Liver (tissue), 9 donors: ENCODE results near the gene CD79A. TPM values are rescaled to one million over a fixed set of nuclear protein-coding genes. Genes with fewer than 3 reads are reported as not detected.

Source experiments
- DNase-seq: peaks from one replicate; pipeline ENCODE4 v3.0.0-alpha.2; 2017; ENCODE audit warnings: low spot score
- H3K27ac ChIP-seq, 2 donors: one replicate each; pipeline ENCODE4 v1.7.0; 2013; ENCODE audit warnings: inconsistent platforms in 2 of 2, low read length in 2 of 2, control low read depth in 1 of 2, low read depth in 1 of 2, mild to moderate bottlenecking in 1 of 2
- H3K27me3 ChIP-seq, 4 donors: one replicate each; pipeline versions ENCODE4 v1.6.1 to v1.7.0; 2013; ENCODE audit warnings: low read length in 3 of 4, inconsistent platforms in 1 of 4, mild to moderate bottlenecking in 1 of 4, moderate library complexity in 1 of 4; ENCODE audit not compliant: control insufficient read depth in 4 of 4, insufficient read depth in 4 of 4
- H3K36me3 ChIP-seq, 4 donors: one replicate each; pipeline versions ENCODE4 v1.6.1 to v1.7.0; 2013; ENCODE audit warnings: low read length in 3 of 4, mild to moderate bottlenecking in 3 of 4, low read depth in 1 of 4, moderate library complexity in 1 of 4; ENCODE audit not compliant: control insufficient read depth in 4 of 4, insufficient read depth in 3 of 4
- H3K4me1 ChIP-seq, 4 donors: one replicate each; pipeline versions ENCODE4 v1.6.1 to v1.7.0; 2013; ENCODE audit warnings: low read length in 3 of 4, mild to moderate bottlenecking in 3 of 4, moderate library complexity in 1 of 4; ENCODE audit not compliant: control insufficient read depth in 4 of 4, insufficient read depth in 4 of 4
- H3K4me3 ChIP-seq, 3 donors: one replicate each; pipeline versions ENCODE4 v1.6.1 to v1.7.0; 2013; ENCODE audit warnings: low read length in 3 of 3, control low read depth in 1 of 3, low read depth in 1 of 3, mild to moderate bottlenecking in 1 of 3
- H3K9ac ChIP-seq, 2 donors: one replicate each; pipeline ENCODE4 v1.7.0; 2013; ENCODE audit warnings: low read length in 2 of 2, mild to moderate bottlenecking in 2 of 2, moderate library complexity in 2 of 2, control low read depth in 1 of 2, low read depth in 1 of 2
- H3K9me3 ChIP-seq, 4 donors: one replicate each; pipeline versions ENCODE4 v1.6.1 to v1.7.0; 2013; ENCODE audit warnings: low read length in 3 of 4; ENCODE audit not compliant: control insufficient read depth in 4 of 4
- ATF3 ChIP-seq: IDR thresholded peaks from 2 replicates; pipeline ENCODE4 v1.6.1; 2016; ENCODE audit warnings: antibody characterized with exemption
- FOXA1 ChIP-seq: IDR thresholded peaks from 2 replicates; pipeline ENCODE4 v1.6.1; 2016; ENCODE audit warnings: antibody characterized with exemption
- FOXA2 ChIP-seq: IDR thresholded peaks from 2 replicates; pipeline ENCODE4 v1.6.1; 2016; ENCODE audit warnings: antibody characterized with exemption
- GABPA ChIP-seq, 2 donors: IDR thresholded peaks in 1 of 2; conservative IDR thresholded peaks in 1 of 2; 2 replicates each; pipeline ENCODE4 v1.6.1; 2016; ENCODE audit warnings: antibody characterized with exemption in 2 of 2, mild to moderate bottlenecking in 1 of 2, moderate library complexity in 1 of 2
- HNF4A ChIP-seq, 2 donors: conservative IDR thresholded peaks; 2 replicates each; pipeline ENCODE4 v1.6.1; 2016; ENCODE audit warnings: antibody characterized with exemption in 2 of 2, mild to moderate bottlenecking in 2 of 2
- HNF4G ChIP-seq: IDR thresholded peaks from 2 replicates; pipeline ENCODE4 v1.6.1; 2016; ENCODE audit warnings: antibody characterized with exemption
- JUND ChIP-seq, 2 donors: IDR thresholded peaks; 2 replicates each; pipeline ENCODE4 v1.6.1; 2016; ENCODE audit warnings: antibody characterized with exemption in 2 of 2
- MAX ChIP-seq: IDR thresholded peaks from 2 replicates; pipeline ENCODE4 v1.6.1; 2016; ENCODE audit warnings: antibody characterized with exemption
- NR2F2 ChIP-seq: IDR thresholded peaks from 2 replicates; pipeline ENCODE4 v1.6.1; 2016; ENCODE audit warnings: antibody characterized with exemption
- RAD21 ChIP-seq, 2 donors: IDR thresholded peaks; 2 replicates each; pipeline ENCODE4 v1.6.1; 2016; ENCODE audit warnings: antibody characterized with exemption in 2 of 2, mild to moderate bottlenecking in 2 of 2
- REST ChIP-seq: IDR thresholded peaks from 2 replicates; pipeline ENCODE4 v1.6.1; 2016; ENCODE audit warnings: antibody characterized with exemption, mild to moderate bottlenecking
- RXRA ChIP-seq, 2 donors: IDR thresholded peaks; 2 replicates each; pipeline ENCODE4 v1.6.1; 2017 to 2018; ENCODE audit warnings: antibody characterized with exemption in 2 of 2, mild to moderate bottlenecking in 1 of 2
- SP1 ChIP-seq: IDR thresholded peaks from 2 replicates; pipeline ENCODE4 v1.6.1; 2018; ENCODE audit warnings: antibody characterized with exemption, mild to moderate bottlenecking
- TAF1 ChIP-seq: conservative IDR thresholded peaks from 2 replicates; pipeline ENCODE4 v1.6.1; 2016; ENCODE audit warnings: antibody characterized with exemption, mild to moderate bottlenecking
- YY1 ChIP-seq: IDR thresholded peaks from 2 replicates; pipeline ENCODE4 v1.6.1; 2016; ENCODE audit warnings: antibody characterized with exemption, mild to moderate bottlenecking
- ZBTB33 ChIP-seq: IDR thresholded peaks from 2 replicates; pipeline ENCODE4 v1.6.1; 2016; ENCODE audit warnings: antibody characterized with exemption
- WGBS: extraction: QIAGEN DNeasy Blood & Tissue Kit; methylation state at CpG from one replicate; pipeline ENCODE4 v1.1.7; 2013; 5-methylcytosine and 5-hydroxymethylcytosine counted together
- polyA plus RNA-seq, 2 donors: library from polyadenylated mRNA; stranded (reverse) in 1 of 2; unstranded in 1 of 2; fragments of 200-250 nt in 1 of 2; fragments of >200 nt in 1 of 2; fragmentation: Nextera tagmentation in 1 of 2; extraction: Ambion mirVana in 1 of 2; gene quantifications; one replicate each; pipeline versions ENCODE4 v1.2.1 to v1.2.3, GENCODE V29; 2013 to 2015
- total RNA-seq, 2 donors: library from RNA; depleted of rRNA; stranded (reverse); fragments of >200 nt; gene quantifications; one replicate each; pipeline ENCODE4 v1.2.3, GENCODE V29; 2014
- TF ChIP-seq, protein P1 (sequence below): fragments of 150-350 bp; IDR thresholded peaks from 2 replicates; pipeline ENCODE4 v1.5.1; 2017; ENCODE audit warnings: improper control_type of control experiment, low read depth, low read length; ENCODE audit not compliant: missing input control
- donor health status: healthy.
- donor health status: healthy.
- donor health status: healthy.
- donor health status: healthy.
- donor health status: healthy.

Gene CD79A
- total and polyA plus RNA-seq, 4 donors = 0.43 to 5.0 (median 2.0) TPM

DNA sequence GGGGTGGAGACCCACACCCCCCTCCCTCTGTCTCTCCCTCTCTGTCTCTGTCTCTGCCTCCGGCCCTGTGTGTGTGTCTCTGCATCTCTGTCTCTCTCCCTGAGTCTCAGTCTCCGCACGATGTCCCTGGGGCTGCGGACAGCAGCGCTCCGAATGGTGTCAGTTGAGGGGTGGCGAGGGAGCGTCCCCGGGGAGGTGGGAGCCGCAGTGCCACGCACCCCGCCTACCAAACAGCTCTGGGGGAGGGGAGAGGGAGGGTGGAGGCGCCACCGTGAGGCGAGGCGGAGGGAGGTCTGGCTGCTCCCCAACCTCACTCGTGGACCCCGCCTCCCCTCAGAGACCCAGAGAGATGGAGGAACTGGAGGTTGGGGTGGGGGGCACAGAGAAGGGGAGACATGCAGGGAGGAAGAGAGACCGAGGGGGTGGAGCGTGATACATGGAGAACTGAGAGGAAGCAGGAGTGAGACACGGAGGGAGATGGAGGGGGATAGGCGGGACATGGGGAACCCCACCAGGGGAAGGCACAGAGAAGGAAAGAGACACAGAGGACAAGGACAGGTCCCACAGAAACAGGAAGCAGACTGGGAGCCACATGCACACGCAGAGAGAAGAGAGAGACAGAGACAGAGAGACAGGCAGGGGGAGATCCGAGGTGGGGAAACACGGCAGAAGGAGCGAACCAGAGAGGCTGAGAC, 44.0 kb downstream of the CD79A start:
- Histone ChIP-seq H3K27ac (no peak overlapping the region), H3K9ac (no peak overlapping the region), H3K4me3 (no peak overlapping the region), H3K4me1 (no peaks in the 10 kb centered on the region), H3K9me3 (peaks cover 0 to 2% (median 0%) of the 10 kb centered on the region in 4 donors), H3K36me3 (no peaks in the 10 kb centered on the region), H3K27me3 (peaks cover 0 to 14% (median 8%) of the 10 kb centered on the region in 4 donors)
- DNase-seq = no peak
- WGBS = 12% methylated on average over 26 of the region's 26 CpGs
- TF ChIP-seq, protein P1, sequence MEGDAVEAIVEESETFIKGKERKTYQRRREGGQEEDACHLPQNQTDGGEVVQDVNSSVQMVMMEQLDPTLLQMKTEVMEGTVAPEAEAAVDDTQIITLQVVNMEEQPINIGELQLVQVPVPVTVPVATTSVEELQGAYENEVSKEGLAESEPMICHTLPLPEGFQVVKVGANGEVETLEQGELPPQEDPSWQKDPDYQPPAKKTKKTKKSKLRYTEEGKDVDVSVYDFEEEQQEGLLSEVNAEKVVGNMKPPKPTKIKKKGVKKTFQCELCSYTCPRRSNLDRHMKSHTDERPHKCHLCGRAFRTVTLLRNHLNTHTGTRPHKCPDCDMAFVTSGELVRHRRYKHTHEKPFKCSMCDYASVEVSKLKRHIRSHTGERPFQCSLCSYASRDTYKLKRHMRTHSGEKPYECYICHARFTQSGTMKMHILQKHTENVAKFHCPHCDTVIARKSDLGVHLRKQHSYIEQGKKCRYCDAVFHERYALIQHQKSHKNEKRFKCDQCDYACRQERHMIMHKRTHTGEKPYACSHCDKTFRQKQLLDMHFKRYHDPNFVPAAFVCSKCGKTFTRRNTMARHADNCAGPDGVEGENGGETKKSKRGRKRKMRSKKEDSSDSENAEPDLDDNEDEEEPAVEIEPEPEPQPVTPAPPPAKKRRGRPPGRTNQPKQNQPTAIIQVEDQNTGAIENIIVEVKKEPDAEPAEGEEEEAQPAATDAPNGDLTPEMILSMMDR = no peak
- TF ChIP-seq FOXA2 (no peak), MAX (no peak), ATF3 (no peak), HNF4A (conservative IDR thresholded peaks at IDR 0.05) (no peak), SP1 (no peak), NR2F2 (no peak), RAD21 (IDR thresholded peaks at IDR 0.05) (no peak), TAF1 (no peak), GABPA (IDR thresholded peaks at IDR 0.05 in 1 of 2, conservative IDR thresholded peaks at IDR 0.05 in 1 of 2) (no peak), YY1 (no peak), REST (no peak), ZBTB33 (no peak), FOXA1 (no peak), JUND (IDR thresholded peaks at IDR 0.05) (no peak), HNF4G (no peak), RXRA (IDR thresholded peaks at IDR 0.05) (no peak)
